HEK293 (cell line): Measurements from ENCODE around the gene ZNF785.

Source experiments
- CTCF ChIA-PET: fragments of 350-600 bp; formaldehyde crosslinking; extraction: SDS; loops from one replicate; lab custom pipeline; 2021; ENCODE audit warnings: antibody characterized with exemption; lab: Yijun Ruan, JAX
- POLR2A ChIA-PET: fragments of 300-600 bp; formaldehyde crosslinking; extraction: SDS; loops from one replicate; lab custom pipeline; 2020; ENCODE audit warnings: antibody characterized with exemption, inconsistent platforms; lab: Yijun Ruan, JAX
- H3K27ac ChIP-seq: fragments of 200-500 bp; sonication (Bioruptor generic); 2 replicates; pipeline ENCODE4 v1.5.1; 2014; ENCODE audit warnings: low read depth, low read length, control low read depth, inconsistent platforms; ENCODE audit errors: extremely low read depth
- H3K36me3 ChIP-seq, 2 experiments: fragments of 200-500 bp in 1 of 2; sonication (Bioruptor generic) in 1 of 2; 1 replicate in 1 of 2; 2 replicates in 1 of 2; pipeline ENCODE4 v1.5.1; 2014 to 2017; ENCODE audit warnings: inconsistent platforms in 2 of 2, low read length in 2 of 2; ENCODE audit not compliant: control insufficient read depth in 2 of 2, insufficient read depth in 1 of 2
- H3K4me1 ChIP-seq: fragments of 200-500 bp; sonication (Bioruptor generic); 2 replicates; pipeline ENCODE4 v1.5.1; 2014; ENCODE audit warnings: mild to moderate bottlenecking, low read length, inconsistent platforms; ENCODE audit not compliant: control insufficient read depth, insufficient read depth
- H3K4me3 ChIP-seq: 2 replicates; pipeline ENCODE4 v1.5.1; 2011; ENCODE audit warnings: low read depth, mild to moderate bottlenecking, control low read depth, low read length, moderate library complexity
- H3K9me3 ChIP-seq: fragments of 200-500 bp; sonication (Bioruptor generic); 2 replicates; pipeline ENCODE4 v1.5.1; 2014; ENCODE audit warnings: low read depth, low read length, inconsistent platforms; ENCODE audit not compliant: control insufficient read depth, insufficient read depth
- BCL11B ChIP-seq: fragments of 450-650 bp; formaldehyde crosslinking; IDR thresholded peaks from 2 replicates; pipeline ENCODE4 v1.5.1; 2016; ENCODE audit warnings: low read depth, missing biosample characterization, missing genetic modification characterization
- GFI1B ChIP-seq: fragments of 450-650 bp; formaldehyde crosslinking; IDR thresholded peaks from 2 replicates; pipeline ENCODE4 v1.5.1; 2016; ENCODE audit warnings: missing biosample characterization, missing genetic modification characterization
- GLIS1 ChIP-seq: fragments of 450-650 bp; formaldehyde crosslinking; IDR thresholded peaks from 2 replicates; pipeline ENCODE4 v1.5.1; 2016; ENCODE audit warnings: missing biosample characterization, missing genetic modification characterization
- HOXC10 ChIP-seq: sonication (generic); formaldehyde crosslinking; IDR thresholded peaks from 2 replicates; pipeline ENCODE4 v1.8.1; 2023; ENCODE audit warnings: mild to moderate bottlenecking, missing genetic modification reagents
- HOXD13 ChIP-seq: sonication (generic); formaldehyde crosslinking; IDR thresholded peaks from 2 replicates; pipeline ENCODE4 v1.8.0; 2022; ENCODE audit warnings: missing genetic modification reagents, borderline replicate concordance
- KLF8 ChIP-seq: fragments of 450-650 bp; formaldehyde crosslinking; IDR thresholded peaks from 2 replicates; pipeline ENCODE4 v1.5.1; 2016; ENCODE audit warnings: missing biosample characterization, missing genetic modification characterization
- MZF1 ChIP-seq: fragments of 450-650 bp; formaldehyde crosslinking; IDR thresholded peaks from 2 replicates; pipeline ENCODE4 v1.5.1; 2017; ENCODE audit warnings: missing biosample characterization, missing genetic modification characterization, borderline replicate concordance
- SP7 ChIP-seq: fragments of 450-650 bp; formaldehyde crosslinking; IDR thresholded peaks from 2 replicates; pipeline ENCODE4 v1.5.1; 2016; ENCODE audit warnings: missing biosample characterization, missing genetic modification characterization
- TCF7L2 ChIP-seq: IDR thresholded peaks from 2 replicates; pipeline ENCODE4 v1.6.1; 2011; ENCODE audit warnings: low read depth, mild to moderate bottlenecking, inconsistent platforms, low read length, moderate library complexity, borderline replicate concordance
- ZBTB17 ChIP-seq: fragments of 450-650 bp; formaldehyde crosslinking; IDR thresholded peaks from 2 replicates; pipeline ENCODE4 v1.5.1; 2016; ENCODE audit warnings: missing biosample characterization, missing genetic modification characterization
- ZBTB7A ChIP-seq: fragments of 450-650 bp; formaldehyde crosslinking; IDR thresholded peaks from 2 replicates; pipeline ENCODE4 v1.5.1; 2016; ENCODE audit warnings: low read depth, missing biosample characterization, missing genetic modification characterization
- ZNF114 ChIP-seq: fragments of 450-650 bp; formaldehyde crosslinking; IDR thresholded peaks from 2 replicates; pipeline ENCODE4 v1.5.0; 2017; ENCODE audit warnings: missing biosample characterization, missing genetic modification characterization
- ZNF211 ChIP-seq: fragments of 450-650 bp; formaldehyde crosslinking; IDR thresholded peaks from 2 replicates; pipeline ENCODE4 v1.5.1; 2016; ENCODE audit warnings: low read depth, missing biosample characterization, missing genetic modification characterization
- ZNF214 ChIP-seq: fragments of 450-650 bp; formaldehyde crosslinking; IDR thresholded peaks from 2 replicates; pipeline ENCODE4 v1.5.1; 2017; ENCODE audit warnings: missing biosample characterization, mild to moderate bottlenecking, missing genetic modification characterization, borderline replicate concordance
- ZNF335 ChIP-seq: fragments of 450-650 bp; formaldehyde crosslinking; conservative IDR thresholded peaks from 2 replicates; pipeline ENCODE4 v1.5.1; 2016; ENCODE audit warnings: missing biosample characterization, missing genetic modification characterization
- ZNF394 ChIP-seq: fragments of 450-650 bp; formaldehyde crosslinking; IDR thresholded peaks from 2 replicates; pipeline ENCODE4 v1.5.1; 2016; ENCODE audit warnings: missing biosample characterization, missing genetic modification characterization, mild to moderate bottlenecking, moderate library complexity, borderline replicate concordance
- ZNF530 ChIP-seq: fragments of 450-650 bp; formaldehyde crosslinking; IDR thresholded peaks from 2 replicates; pipeline ENCODE4 v1.5.1; 2016; ENCODE audit warnings: low read depth, missing biosample characterization, missing genetic modification characterization
- ZNF596 ChIP-seq: fragments of 450-650 bp; IDR thresholded peaks from 2 replicates; pipeline ENCODE4 v1.5.0; 2018; ENCODE audit warnings: missing biosample characterization, mild to moderate bottlenecking, missing genetic modification characterization, moderate library complexity
- ZNF600 ChIP-seq: fragments of 450-650 bp; formaldehyde crosslinking; IDR thresholded peaks from 2 replicates; pipeline ENCODE4 v1.5.1; 2016; ENCODE audit warnings: missing biosample characterization, missing genetic modification characterization
- ZNF629 ChIP-seq: fragments of 450-650 bp; formaldehyde crosslinking; IDR thresholded peaks from 2 replicates; pipeline ENCODE4 v1.5.1; 2017; ENCODE audit warnings: missing biosample characterization, missing genetic modification characterization
- ZXDB ChIP-seq: fragments of 450-650 bp; formaldehyde crosslinking; IDR thresholded peaks from 2 replicates; pipeline ENCODE4 v1.5.1; 2016; ENCODE audit warnings: missing biosample characterization, missing genetic modification characterization
- TF ChIP-seq, protein P1 (sequence below): fragments of 450-650 bp; formaldehyde crosslinking; IDR thresholded peaks from 2 replicates; pipeline ENCODE4 v1.5.1; 2016; ENCODE audit warnings: missing biosample characterization, missing genetic modification characterization
- TF ChIP-seq, protein P2 (sequence below): fragments of 450-650 bp; formaldehyde crosslinking; IDR thresholded peaks from 2 replicates; pipeline ENCODE4 v1.5.1; 2016; ENCODE audit warnings: missing biosample characterization, missing genetic modification characterization
- TF ChIP-seq, protein P3 (sequence below): fragments of 450-650 bp; formaldehyde crosslinking; IDR thresholded peaks from 2 replicates; pipeline ENCODE4 v1.5.1; 2016; ENCODE audit warnings: missing biosample characterization, missing genetic modification characterization
- TF ChIP-seq, protein P4 (sequence below): fragments of 450-650 bp; formaldehyde crosslinking; conservative IDR thresholded peaks from 2 replicates; pipeline ENCODE4 v1.5.1; 2016; ENCODE audit warnings: low read depth, missing biosample characterization, missing genetic modification characterization
- TF ChIP-seq, protein P5 (sequence below): fragments of 450-650 bp; formaldehyde crosslinking; IDR thresholded peaks from 2 replicates; pipeline ENCODE4 v1.5.1; 2016; ENCODE audit warnings: missing biosample characterization, missing genetic modification characterization

ZNF785 gene

DNA sequence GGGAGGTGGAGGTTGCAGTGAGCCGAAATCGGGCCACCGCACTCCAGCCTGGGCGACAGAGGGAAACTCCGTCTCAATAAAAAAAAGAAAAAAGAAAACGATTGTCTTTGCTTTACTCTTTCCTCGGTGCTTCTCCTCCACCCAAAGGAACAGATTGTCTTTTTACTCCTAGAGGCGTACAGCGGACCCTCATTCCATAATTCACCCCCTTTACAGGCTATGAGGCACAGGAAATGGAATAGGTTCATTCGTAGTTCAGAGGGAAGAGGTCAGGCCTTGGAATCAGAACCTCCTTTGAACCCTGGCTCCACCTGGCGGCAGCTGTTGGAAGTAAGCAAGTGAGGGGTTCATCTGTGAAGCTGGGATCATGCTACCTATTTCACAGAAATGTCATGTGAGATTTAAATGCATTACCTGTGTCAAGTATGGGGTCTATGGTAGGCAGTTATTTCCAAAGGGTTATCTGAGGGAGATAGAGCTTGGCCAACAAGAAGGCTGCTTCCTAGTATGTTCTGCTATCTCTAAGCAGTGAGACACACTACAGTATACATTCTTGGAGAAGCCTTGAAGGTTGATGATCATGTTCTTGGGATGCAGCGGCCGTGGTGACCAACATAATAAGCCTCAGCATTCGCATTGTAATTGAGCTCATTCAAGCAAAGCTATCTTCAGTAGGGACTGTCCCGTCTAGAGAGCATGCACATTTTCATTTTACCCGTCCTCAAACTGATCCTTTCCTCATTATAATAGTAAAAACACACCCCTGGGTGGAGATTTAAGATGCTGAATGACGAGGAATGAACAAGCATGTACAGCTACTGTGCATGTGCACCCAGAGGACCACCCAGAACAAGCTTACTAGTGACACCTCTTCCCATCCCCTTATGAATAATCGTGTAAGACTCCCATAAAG is 43.4 kb upstream of the ZNF785 start (continued):
- TF ChIP-seq GFI1B (tag by site-specific recombination) = no peak
- peak; percentile 76 for TF ChIP-seq ZNF600
- TF ChIP-seq TCF7L2 = peak; percentile 89
- no peak for TF ChIP-seq KLF8
- peak; percentile 87 for TF ChIP-seq ZBTB17 (tag by site-specific recombination)
- TF ChIP-seq ZNF335 (tag by site-specific recombination) = peak; percentile 68
- TF ChIP-seq, protein P1, sequence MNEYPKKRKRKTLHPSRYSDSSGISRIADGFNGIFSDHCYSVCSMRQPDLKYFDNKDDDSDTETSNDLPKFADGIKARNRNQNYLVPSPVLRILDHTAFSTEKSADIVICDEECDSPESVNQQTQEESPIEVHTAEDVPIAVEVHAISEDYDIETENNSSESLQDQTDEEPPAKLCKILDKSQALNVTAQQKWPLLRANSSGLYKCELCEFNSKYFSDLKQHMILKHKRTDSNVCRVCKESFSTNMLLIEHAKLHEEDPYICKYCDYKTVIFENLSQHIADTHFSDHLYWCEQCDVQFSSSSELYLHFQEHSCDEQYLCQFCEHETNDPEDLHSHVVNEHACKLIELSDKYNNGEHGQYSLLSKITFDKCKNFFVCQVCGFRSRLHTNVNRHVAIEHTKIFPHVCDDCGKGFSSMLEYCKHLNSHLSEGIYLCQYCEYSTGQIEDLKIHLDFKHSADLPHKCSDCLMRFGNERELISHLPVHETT (tag by site-specific recombination) = 0 out of 2 replicates have a peak, but pooled peaks have one; percentile 13
- peak; percentile 30; the same call in 1 of the 2 replicates for TF ChIP-seq ZXDB (tag by site-specific recombination)
- TF ChIP-seq ZNF530 (tag by site-specific recombination) = no peak
- peak; percentile 42; the same call in 1 of the 2 replicates for TF ChIP-seq SP7 (tag by site-specific recombination)
- no peak for TF ChIP-seq ZNF596 (tag by site-specific recombination)
- TF ChIP-seq ZNF629 (tag by site-specific recombination) = peak; percentile 30; the same call in 1 of the 2 replicates

DNA sequence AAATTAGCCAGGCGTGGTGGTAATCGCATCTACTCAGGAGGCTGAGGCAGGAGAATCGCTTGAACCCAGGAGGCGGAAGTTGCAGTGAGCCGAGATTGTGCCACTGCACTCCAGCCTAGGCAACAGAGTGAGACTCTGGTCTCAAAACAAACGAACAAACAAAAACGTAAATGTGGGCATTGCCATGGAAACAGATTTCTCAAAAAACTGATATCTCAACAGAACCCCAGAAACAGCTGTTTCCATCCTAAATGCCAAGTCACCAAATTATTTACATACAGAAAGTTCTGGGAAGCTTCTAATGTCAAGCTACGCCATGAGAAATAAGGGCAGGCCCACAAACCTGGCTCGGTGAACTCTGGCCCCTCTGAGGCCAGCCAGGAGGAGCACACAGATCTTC is 40.7 kb upstream of the ZNF785 start:
- POLR2A ChIA-PET = interaction anchor here (0.6 kb wide), 1 partner anchor 61 kb away, joined by 4 read pairs; no protein-coding TSS in a partner anchor
- no peaks in the 10 kb centered on the region for H3K4me1 ChIP-seq
- no peak overlapping the region for H3K4me3 ChIP-seq
- H3K9me3 ChIP-seq = no peaks in the 10 kb centered on the region
- CTCF ChIA-PET = interaction anchor here (0.6 to 6.6 kb wide), 5 partner anchors 11 to 563 kb away, joined by 3 to 79 read pairs (median 3); no protein-coding TSS in a partner anchor
- no peaks in the 10 kb centered on the region for H3K36me3 ChIP-seq
- H3K27ac ChIP-seq = no peak overlapping the region
- TF ChIP-seq ZNF394 (tag by site-specific recombination) (no peak), MZF1 (tag by site-specific recombination) (no peak), ZNF211 (tag by site-specific recombination) (no peak), HOXC10 (CRISPR knock-in tag) (no peak), BCL11B (tag by site-specific recombination) (no peak), ZBTB7A (tag by site-specific recombination) (no peak), GLIS1 (tag by site-specific recombination) (no peak), HOXD13 (CRISPR knock-in tag) (no peak), ZNF214 (no peak), ZNF114 (tag by site-specific recombination) (no peak)
- TF ChIP-seq, protein P2, sequence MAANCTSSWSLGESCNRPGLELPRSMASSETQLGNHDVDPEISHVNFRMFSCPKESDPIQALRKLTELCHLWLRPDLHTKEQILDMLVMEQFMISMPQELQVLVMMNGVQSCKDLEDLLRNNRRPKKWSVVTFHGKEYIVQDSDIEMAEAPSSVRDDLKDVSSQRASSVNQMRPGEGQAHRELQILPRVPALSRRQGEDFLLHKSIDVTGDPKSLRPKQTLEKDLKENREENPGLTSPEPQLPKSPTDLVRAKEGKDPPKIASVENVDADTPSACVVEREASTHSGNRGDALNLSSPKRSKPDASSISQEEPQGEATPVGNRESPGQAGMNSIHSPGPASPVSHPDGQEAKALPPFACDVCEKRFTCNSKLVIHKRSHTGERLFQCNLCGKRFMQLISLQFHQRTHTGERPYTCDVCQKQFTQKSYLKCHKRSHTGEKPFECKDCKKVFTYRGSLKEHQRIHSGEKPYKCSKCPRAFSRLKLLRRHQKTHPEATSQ (tag by site-specific recombination) = no peak
- TF ChIP-seq, protein P3, sequence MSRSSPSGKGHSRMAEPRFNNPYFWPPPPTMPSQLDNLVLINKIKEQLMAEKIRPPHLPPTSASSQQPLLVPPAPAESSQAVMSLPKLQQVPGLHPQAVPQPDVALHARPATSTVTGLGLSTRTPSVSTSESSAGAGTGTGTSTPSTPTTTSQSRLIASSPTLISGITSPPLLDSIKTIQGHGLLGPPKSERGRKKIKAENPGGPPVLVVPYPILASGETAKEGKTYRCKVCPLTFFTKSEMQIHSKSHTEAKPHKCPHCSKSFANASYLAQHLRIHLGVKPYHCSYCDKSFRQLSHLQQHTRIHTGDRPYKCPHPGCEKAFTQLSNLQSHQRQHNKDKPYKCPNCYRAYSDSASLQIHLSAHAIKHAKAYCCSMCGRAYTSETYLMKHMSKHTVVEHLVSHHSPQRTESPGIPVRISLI = no peak
- TF ChIP-seq, protein P4, sequence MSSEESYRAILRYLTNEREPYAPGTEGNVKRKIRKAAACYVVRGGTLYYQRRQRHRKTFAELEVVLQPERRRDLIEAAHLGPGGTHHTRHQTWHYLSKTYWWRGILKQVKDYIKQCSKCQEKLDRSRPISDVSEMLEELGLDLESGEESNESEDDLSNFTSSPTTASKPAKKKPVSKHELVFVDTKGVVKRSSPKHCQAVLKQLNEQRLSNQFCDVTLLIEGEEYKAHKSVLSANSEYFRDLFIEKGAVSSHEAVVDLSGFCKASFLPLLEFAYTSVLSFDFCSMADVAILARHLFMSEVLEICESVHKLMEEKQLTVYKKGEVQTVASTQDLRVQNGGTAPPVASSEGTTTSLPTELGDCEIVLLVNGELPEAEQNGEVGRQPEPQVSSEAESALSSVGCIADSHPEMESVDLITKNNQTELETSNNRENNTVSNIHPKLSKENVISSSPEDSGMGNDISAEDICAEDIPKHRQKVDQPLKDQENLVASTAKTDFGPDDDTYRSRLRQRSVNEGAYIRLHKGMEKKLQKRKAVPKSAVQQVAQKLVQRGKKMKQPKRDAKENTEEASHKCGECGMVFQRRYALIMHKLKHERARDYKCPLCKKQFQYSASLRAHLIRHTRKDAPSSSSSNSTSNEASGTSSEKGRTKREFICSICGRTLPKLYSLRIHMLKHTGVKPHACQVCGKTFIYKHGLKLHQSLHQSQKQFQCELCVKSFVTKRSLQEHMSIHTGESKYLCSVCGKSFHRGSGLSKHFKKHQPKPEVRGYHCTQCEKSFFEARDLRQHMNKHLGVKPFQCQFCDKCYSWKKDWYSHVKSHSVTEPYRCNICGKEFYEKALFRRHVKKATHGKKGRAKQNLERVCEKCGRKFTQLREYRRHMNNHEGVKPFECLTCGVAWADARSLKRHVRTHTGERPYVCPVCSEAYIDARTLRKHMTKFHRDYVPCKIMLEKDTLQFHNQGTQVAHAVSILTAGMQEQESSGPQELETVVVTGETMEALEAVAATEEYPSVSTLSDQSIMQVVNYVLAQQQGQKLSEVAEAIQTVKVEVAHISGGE (tag by site-specific recombination) = no peak
- TF ChIP-seq, protein P5, sequence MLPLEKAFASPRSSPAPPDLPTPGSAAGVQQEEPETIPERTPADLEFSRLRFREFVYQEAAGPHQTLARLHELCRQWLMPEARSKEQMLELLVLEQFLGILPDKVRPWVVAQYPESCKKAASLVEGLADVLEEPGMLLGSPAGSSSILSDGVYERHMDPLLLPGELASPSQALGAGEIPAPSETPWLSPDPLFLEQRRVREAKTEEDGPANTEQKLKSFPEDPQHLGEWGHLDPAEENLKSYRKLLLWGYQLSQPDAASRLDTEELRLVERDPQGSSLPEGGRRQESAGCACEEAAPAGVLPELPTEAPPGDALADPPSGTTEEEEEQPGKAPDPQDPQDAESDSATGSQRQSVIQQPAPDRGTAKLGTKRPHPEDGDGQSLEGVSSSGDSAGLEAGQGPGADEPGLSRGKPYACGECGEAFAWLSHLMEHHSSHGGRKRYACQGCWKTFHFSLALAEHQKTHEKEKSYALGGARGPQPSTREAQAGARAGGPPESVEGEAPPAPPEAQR (tag by site-specific recombination) = no peak
